Measurements from ENCODE around the gene IL6R.

DNA sequence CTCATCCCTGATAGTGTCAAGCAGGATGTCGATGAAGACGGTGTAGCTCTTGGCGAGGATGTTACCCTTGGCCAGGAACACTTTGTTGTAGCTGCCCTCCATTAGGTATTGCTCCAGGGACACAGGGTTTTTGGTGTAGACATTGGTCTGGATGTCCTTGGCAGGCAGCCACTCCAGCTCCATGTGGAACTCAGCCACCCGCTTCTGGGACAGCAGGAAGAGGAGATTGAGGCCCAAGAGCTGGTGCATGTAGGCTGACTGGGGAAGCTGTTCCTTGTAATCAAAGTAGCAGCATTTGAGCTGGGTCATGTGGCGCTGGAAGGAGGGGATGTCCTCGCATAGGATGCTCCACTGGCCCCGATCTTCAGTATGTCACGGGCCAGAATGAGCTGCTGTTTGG, 9.5 kb downstream of the IL6R start:
- TF ChIP-seq EZH2 (IDR thresholded peaks at IDR 0.05; ENCODE audit: borderline replicate concordance, insufficient read depth, low read depth, low read length, poor library complexity, severe bottlenecking), result no peak
- TF ChIP-seq, protein P1, sequence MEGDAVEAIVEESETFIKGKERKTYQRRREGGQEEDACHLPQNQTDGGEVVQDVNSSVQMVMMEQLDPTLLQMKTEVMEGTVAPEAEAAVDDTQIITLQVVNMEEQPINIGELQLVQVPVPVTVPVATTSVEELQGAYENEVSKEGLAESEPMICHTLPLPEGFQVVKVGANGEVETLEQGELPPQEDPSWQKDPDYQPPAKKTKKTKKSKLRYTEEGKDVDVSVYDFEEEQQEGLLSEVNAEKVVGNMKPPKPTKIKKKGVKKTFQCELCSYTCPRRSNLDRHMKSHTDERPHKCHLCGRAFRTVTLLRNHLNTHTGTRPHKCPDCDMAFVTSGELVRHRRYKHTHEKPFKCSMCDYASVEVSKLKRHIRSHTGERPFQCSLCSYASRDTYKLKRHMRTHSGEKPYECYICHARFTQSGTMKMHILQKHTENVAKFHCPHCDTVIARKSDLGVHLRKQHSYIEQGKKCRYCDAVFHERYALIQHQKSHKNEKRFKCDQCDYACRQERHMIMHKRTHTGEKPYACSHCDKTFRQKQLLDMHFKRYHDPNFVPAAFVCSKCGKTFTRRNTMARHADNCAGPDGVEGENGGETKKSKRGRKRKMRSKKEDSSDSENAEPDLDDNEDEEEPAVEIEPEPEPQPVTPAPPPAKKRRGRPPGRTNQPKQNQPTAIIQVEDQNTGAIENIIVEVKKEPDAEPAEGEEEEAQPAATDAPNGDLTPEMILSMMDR (IDR thresholded peaks at IDR 0.05), result no peak

Data from B cell (primary cell).